ENCODE data around the gene SMC3.

- TF ChIP-seq POLR2A (IDR thresholded peaks at IDR 0.05; ENCODE audit: low read length): no peak
- no peak for TF ChIP-seq GATA1 (IDR thresholded peaks at IDR 0.05; ENCODE audit: low read depth, low read length)
These were observed 52.3 kb downstream of the SMC3 start for GRCh38 chr10:110619514-110620397.

Data from erythroblast (primary cell).